ENCODE data around the gene DCUN1D1. TPM values are rescaled to one million over a fixed set of nuclear protein-coding genes. Genes with fewer than 3 reads are reported as not detected.

Gene DCUN1D1
- polyA plus RNA-seq, 4 donors = 50.5 to 66.7 (median 61.2) TPM

GRCh38 chr3:182904164-182904563 is 76.2 kb downstream of the DCUN1D1 start:
- DNase-seq (ENCODE audit: low read depth in 4 of 4, low spot score in 3 of 4) = no peak

- no peak for DNase-seq (ENCODE audit: low read depth in 4 of 4, low spot score in 3 of 4)
Measured at GRCh38 chr3:182902236-182902635, 78.1 kb downstream of the DCUN1D1 start.

GRCh38 chr3:182896553-182896952 is 83.8 kb downstream of the DCUN1D1 start:
- no peak for DNase-seq (ENCODE audit: low read depth in 4 of 4, low spot score in 3 of 4)

GRCh38 chr3:182895513-182896112 is 84.7 kb downstream of the DCUN1D1 start:
- no peak for DNase-seq (ENCODE audit: low read depth in 4 of 4, low spot score in 3 of 4)

GRCh38 chr3:182892226-182892625 is 88.1 kb downstream of the DCUN1D1 start:
- DNase-seq (ENCODE audit: low read depth in 4 of 4, low spot score in 3 of 4) = no peak

- no peak for DNase-seq (ENCODE audit: low read depth in 4 of 4, low spot score in 3 of 4)
Measured at GRCh38 chr3:182891364-182891763, 89.0 kb downstream of the DCUN1D1 start.

GRCh38 chr3:182889948-182890629 is 90.2 kb downstream of the DCUN1D1 start:
- no peak for DNase-seq (ENCODE audit: low read depth in 4 of 4, low spot score in 3 of 4)

Other genes starting within 250 kb of the DCUN1D1 start
- 10 to 100 TPM; 55.0 to 68.2 (median 57.4) TPM for gene ATP11B, start 187.0 kb downstream of the DCUN1D1 start, polyA plus RNA-seq (ENCODE audit: insufficient read length in 4 of 4)
- 10 to 100 TPM; 23.5 to 62.8 (median 55.5) TPM for gene MCCC1, start 119.0 kb upstream of the DCUN1D1 start, polyA plus RNA-seq (ENCODE audit: insufficient read length in 4 of 4)
- 1 to 10 TPM in 3 of 4 donors, under 1 TPM in 1; 0.33 to 3.9 (median 3.0) TPM for gene LAMP3, start 182.2 kb upstream of the DCUN1D1 start, polyA plus RNA-seq (ENCODE audit: insufficient read length in 4 of 4)

Measured in left renal pelvis (tissue), 4 donors.